Gastroesophageal sphincter (tissue), 4 donors: ENCODE data around the gene ZMAT5. TPM values are rescaled to one million over a fixed set of nuclear protein-coding genes. Genes with fewer than 3 reads are reported as not detected.

Experiments
- ATAC-seq: fragments of 150-250 bp; one replicate; pipeline ENCODE4 v1.9.1; 2016; ENCODE audit warnings: mild to moderate bottlenecking, moderate library complexity
- H3K27ac ChIP-seq, 4 donors: fragments of 200-600 bp; sonication (generic) in 3 of 4; 1 replicate in 3 of 4; 2 replicates in 1 of 4; pipeline ENCODE4 v1.5.1; 2016 to 2019
- H3K27me3 ChIP-seq: fragments of 200-600 bp; sonication (generic); one replicate; pipeline ENCODE4 v1.5.1; 2019
- H3K36me3 ChIP-seq, 2 donors: fragments of 200-600 bp; sonication (generic); one replicate each; pipeline ENCODE4 v1.5.1; 2019; ENCODE audit warnings: control low read depth in 1 of 2
- H3K4me1 ChIP-seq, 3 donors: fragments of 200-600 bp; sonication (generic); 1 replicate in 2 of 3; 2 replicates in 1 of 3; pipeline ENCODE4 v1.5.1; 2016 to 2019; ENCODE audit warnings: control low read depth in 2 of 3
- H3K4me3 ChIP-seq, 2 donors: fragments of 200-600 bp; sonication (generic); one replicate each; pipeline ENCODE4 v1.5.1; 2019; ENCODE audit warnings: mild to moderate bottlenecking in 1 of 2, moderate library complexity in 1 of 2
- H3K9me3 ChIP-seq, 3 donors: fragments of 200-600 bp; sonication (generic); one replicate each; pipeline ENCODE4 v1.5.1; 2017 to 2019; ENCODE audit warnings: control low read depth in 2 of 3
- CTCF ChIP-seq, 4 experiments: fragments of 200-600 bp in 2 of 4; fragments of 450-650 bp in 2 of 4; sonication (generic) in 1 of 4; IDR thresholded peaks; one replicate each; pipeline ENCODE4 v1.5.1; 2017 to 2019; ENCODE audit warnings: antibody characterized with exemption in 4 of 4, mild to moderate bottlenecking in 2 of 4, moderate library complexity in 2 of 4
- EP300 ChIP-seq: sonication (generic); formaldehyde crosslinking; IDR thresholded peaks from one replicate; pipeline ENCODE4 v1.6.1; 2017; ENCODE audit warnings: antibody characterized with exemption, mild to moderate bottlenecking
- POLR2A ChIP-seq, 2 donors: fragments of 450-650 bp; IDR thresholded peaks; one replicate each; pipeline ENCODE4 v1.6.1; 2017; ENCODE audit warnings: antibody characterized with exemption in 2 of 2, mild to moderate bottlenecking in 2 of 2, moderate library complexity in 1 of 2
- POLR2AphosphoS5 ChIP-seq: sonication (generic); formaldehyde crosslinking; IDR thresholded peaks from one replicate; pipeline ENCODE4 v1.6.1; 2017; ENCODE audit warnings: antibody characterized with exemption
- WGBS, 2 donors: methylation state at CpG; one replicate each; pipeline ENCODE4 v1.1.5; 2018; ENCODE audit warnings: low coverage in 1 of 2; 5-methylcytosine and 5-hydroxymethylcytosine counted together
- total RNA-seq, 4 donors: library from RNA; depleted of rRNA; stranded (reverse); fragments of >200 nt; gene quantifications; one replicate each; pipeline ENCODE4 v1.1.0, GENCODE V29; 2016

The ZMAT5 gene
- total RNA-seq, 4 donors from 2014 or later, result 10.6 to 26.5 (median 17.1) TPM

- no peaks in the 10 kb centered on the region for H3K9me3 ChIP-seq
- H3K4me3 ChIP-seq, result no peak overlapping the region
- H3K36me3 ChIP-seq, result peaks cover 0 to 70% of the 10 kb centered on the region in 2 donors
- WGBS, 2 donors, result 87 to 90% methylated on average over 3 to 9 of the region's 18 CpGs
- H3K27ac ChIP-seq, result no peak overlapping the region
- no peak for ATAC-seq
- peaks cover 7% of the 10 kb centered on the region for H3K27me3 ChIP-seq
- peaks cover 0 to 8% (median 0%) of the 10 kb centered on the region in 3 donors for H3K4me1 ChIP-seq
- TF ChIP-seq EP300 (no peak), POLR2AphosphoS5 (no peak), POLR2A (IDR thresholded peaks at IDR 0.05) (no peak), CTCF (IDR thresholded peaks at IDR 0.05) (no peak)
Observed at GRCh38 chr22:29731058-29731850, 35.6 kb downstream of the ZMAT5 start.

DNA sequence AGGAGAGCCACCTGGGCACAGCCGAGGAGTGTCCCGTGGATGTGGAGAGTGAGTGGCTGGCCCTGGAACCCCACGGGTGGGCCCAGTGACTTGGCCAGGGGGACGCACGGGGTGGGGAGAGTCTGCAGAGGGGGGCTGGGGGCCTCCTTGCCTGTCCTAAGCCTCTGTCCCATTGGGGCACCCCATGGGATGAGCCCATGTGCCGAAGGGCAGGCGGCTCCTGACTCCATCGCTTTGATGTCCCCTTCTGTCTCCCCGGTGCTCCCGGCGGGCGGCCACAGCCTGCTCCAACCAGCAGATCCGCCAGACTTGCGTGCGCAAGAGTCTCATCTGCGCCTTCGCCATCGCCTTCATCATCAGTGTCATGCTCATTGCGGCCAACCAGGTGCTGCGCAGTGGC, 37.6 kb downstream of the ZMAT5 start:
- no peak overlapping the region for H3K27ac ChIP-seq
- H3K27me3 ChIP-seq, result peaks cover 9% of the 10 kb centered on the region
- no peaks in the 10 kb centered on the region for H3K9me3 ChIP-seq
- no peak overlapping the region for H3K4me3 ChIP-seq
- ATAC-seq, result no peak
- H3K4me1 ChIP-seq, result peaks cover 0 to 8% (median 0%) of the 10 kb centered on the region in 3 donors
- peaks cover 0 to 49% of the 10 kb centered on the region in 2 donors for H3K36me3 ChIP-seq
- TF ChIP-seq POLR2AphosphoS5 (no peak), CTCF (IDR thresholded peaks at IDR 0.05) (no peak), POLR2A (IDR thresholded peaks at IDR 0.05) (no peak), EP300 (no peak)
- 80% methylated on average over 1 of the region's 20 CpGs; no CpG with 5 or more reads in 1 of the 2 donors for whole genome bisulfite sequencing, 2 donors

GRCh38 chr22:29727131-29727523, 39.7 kb downstream of the ZMAT5 start:
- H3K27me3 ChIP-seq, result peaks cover 23% of the 10 kb centered on the region
- TF ChIP-seq POLR2AphosphoS5, result no peak
- no peak for TF ChIP-seq POLR2A (IDR thresholded peaks at IDR 0.05)
- no peak for TF ChIP-seq EP300
- peak in 1 of 4 experiments; percentile 50 for TF ChIP-seq CTCF (IDR thresholded peaks at IDR 0.05)
- peaks cover 0 to 30% of the 10 kb centered on the region in 2 donors for H3K36me3 ChIP-seq
- ATAC-seq, result peak; percentile 27
- no peak overlapping the region for H3K27ac ChIP-seq
- no CpG with 5 or more reads among the region's 17 CpGs for WGBS, 2 donors
- H3K4me1 ChIP-seq, result peaks cover 0 to 8% (median 0%) of the 10 kb centered on the region in 3 donors
- H3K4me3 ChIP-seq, result no peak overlapping the region
- no peaks in the 10 kb centered on the region for H3K9me3 ChIP-seq

GRCh38 chr22:29726512-29727130, 40.2 kb downstream of the ZMAT5 start:
- no CpG with 5 or more reads among the region's 15 CpGs for WGBS, 2 donors
- no peak overlapping the region for H3K27ac ChIP-seq
- no peak for TF ChIP-seq EP300
- no peak for TF ChIP-seq POLR2A (IDR thresholded peaks at IDR 0.05)
- TF ChIP-seq POLR2AphosphoS5, result no peak
- TF ChIP-seq CTCF (IDR thresholded peaks at IDR 0.05), result no peak

More at GRCh38 chr22:29726512-29727130, 40.2 kb downstream of the ZMAT5 start:
- no peak for ATAC-seq
- Histone ChIP-seq H3K36me3 (peaks cover 0 to 25% of the 10 kb centered on the region in 2 donors), H3K27me3 (peaks cover 28% of the 10 kb centered on the region), H3K4me3 (no peak overlapping the region), H3K4me1 (peaks cover 0 to 8% (median 0%) of the 10 kb centered on the region in 3 donors), H3K9me3 (no peaks in the 10 kb centered on the region)
